OCI-LY1 (cell line): ENCODE data around the gene SORBS2.

ENCODE experiments used
- H2AFZ ChIP-seq: fragments of 200-600 bp; sonication (generic), shearing (Covaris generic); 2 replicates; pipeline ENCODE4 v1.6.0; 2014; ENCODE audit warnings: antibody characterized with exemption, mild to moderate bottlenecking, low read length
- H3F3A ChIP-seq: fragments of 200-600 bp; sonication (generic), shearing (Covaris generic); 2 replicates; pipeline ENCODE4 v1.6.0; 2014; ENCODE audit warnings: mild to moderate bottlenecking, antibody characterized with exemption, low read length, moderate library complexity; ENCODE audit not compliant: insufficient read depth
- H3K27ac ChIP-seq: fragments of 200-600 bp; sonication (generic); 2 replicates; pipeline ENCODE4 v1.5.1; 2014; ENCODE audit warnings: low read length, mixed run types, mild to moderate bottlenecking, low read depth; ENCODE audit not compliant: poor library complexity, severe bottlenecking
- H3K27me3 ChIP-seq: fragments of 200-600 bp; sonication (generic); 2 replicates; pipeline ENCODE4 v1.6.0; 2014; ENCODE audit warnings: antibody characterized with exemption, mild to moderate bottlenecking, low read length, moderate library complexity; ENCODE audit not compliant: insufficient read depth
- H3K36me3 ChIP-seq: fragments of 200-600 bp; sonication (generic); 2 replicates; pipeline ENCODE4 v1.6.1; 2014; ENCODE audit warnings: mild to moderate bottlenecking, antibody characterized with exemption, low read length, moderate library complexity, mixed read lengths; ENCODE audit not compliant: insufficient read depth
- H3K4me1 ChIP-seq: fragments of 200-600 bp; sonication (generic); 2 replicates; pipeline ENCODE4 v1.5.1; 2014; ENCODE audit warnings: mild to moderate bottlenecking, low read length, moderate library complexity; ENCODE audit not compliant: insufficient read depth, severe bottlenecking
- H3K4me2 ChIP-seq: fragments of 200-600 bp; sonication (generic), shearing (Covaris generic); 2 replicates; pipeline ENCODE4 v1.6.1; 2014; ENCODE audit warnings: low read length
- H3K4me3 ChIP-seq: fragments of 200-600 bp; sonication (generic); 2 replicates; pipeline ENCODE4 v1.5.1; 2014; ENCODE audit warnings: low read length, low read depth, mild to moderate bottlenecking, mixed read lengths; ENCODE audit not compliant: poor library complexity, severe bottlenecking
- H3K79me2 ChIP-seq: fragments of 200-600 bp; shearing (Covaris generic); 2 replicates; pipeline ENCODE4 v1.6.1; 2016; ENCODE audit warnings: mixed run types, low read length, mixed read lengths; ENCODE audit not compliant: insufficient read depth
- H3K9ac ChIP-seq: fragments of 200-600 bp; sonication (generic), shearing (Covaris generic); 2 replicates; pipeline ENCODE4 v1.6.1; 2014; ENCODE audit warnings: mild to moderate bottlenecking, low read length, mixed read lengths
- H3K9me2 ChIP-seq: fragments of 200-600 bp; sonication (generic), shearing (Covaris generic); 2 replicates; pipeline ENCODE4 v1.6.1; 2014; ENCODE audit warnings: low read depth, mild to moderate bottlenecking, low read length, mixed read lengths
- H3K9me3 ChIP-seq: fragments of 200-600 bp; shearing (Covaris generic); 2 replicates; pipeline ENCODE4 v1.6.1; 2014; ENCODE audit warnings: low read length, mixed read lengths
- H4K20me1 ChIP-seq: fragments of 200-600 bp; sonication (generic), shearing (Covaris generic); 2 replicates; pipeline ENCODE4 v1.6.0; 2016; ENCODE audit warnings: mild to moderate bottlenecking, low read length; ENCODE audit not compliant: insufficient read depth
- EZH2 ChIP-seq: fragments of 200-600 bp; sonication (generic), shearing (Covaris generic); IDR thresholded peaks from 2 replicates; pipeline ENCODE4 v1.8.0; 2017; ENCODE audit warnings: borderline replicate concordance, mixed run types, mild to moderate bottlenecking, antibody characterized with exemption, low read length, moderate library complexity, mixed read lengths
- TF ChIP-seq, protein P1 (sequence below): fragments of 200-600 bp; sonication (generic), shearing (Covaris generic); IDR thresholded peaks from 2 replicates; pipeline ENCODE4 v1.5.1; 2017; ENCODE audit warnings: mild to moderate bottlenecking, antibody characterized with exemption, low read length, moderate library complexity, mixed read lengths

The SORBS2 gene

GRCh38 chr4:185772391-185773093, 39.5 kb downstream of the SORBS2 start:
- H3K27me3 ChIP-seq, result no peaks in the 10 kb centered on the region
- 0 out of 2 replicates have a peak, but pooled peaks cover 4% of the 10 kb centered on the region for H3K9me3 ChIP-seq
- H3K36me3 ChIP-seq, result peaks cover 50% of the 10 kb centered on the region
- no peaks in the 10 kb centered on the region for H3F3A ChIP-seq
- H3K27ac ChIP-seq, result peak overlapping the region; percentile 81
- H3K4me1 ChIP-seq, result peaks cover 48% of the 10 kb centered on the region
- peak overlapping the region; percentile 75 for H3K4me2 ChIP-seq
- no peaks in the 10 kb centered on the region for H3K79me2 ChIP-seq
- peak overlapping the region; percentile 50 for H3K4me3 ChIP-seq
- no peaks in the 10 kb centered on the region for H4K20me1 ChIP-seq
- H3K9me2 ChIP-seq, result no peaks in the 10 kb centered on the region
- no peak overlapping the region; the same call in 1 of the 2 replicates for H3K9ac ChIP-seq
- TF ChIP-seq EZH2, result no peak
- TF ChIP-seq, protein P1, sequence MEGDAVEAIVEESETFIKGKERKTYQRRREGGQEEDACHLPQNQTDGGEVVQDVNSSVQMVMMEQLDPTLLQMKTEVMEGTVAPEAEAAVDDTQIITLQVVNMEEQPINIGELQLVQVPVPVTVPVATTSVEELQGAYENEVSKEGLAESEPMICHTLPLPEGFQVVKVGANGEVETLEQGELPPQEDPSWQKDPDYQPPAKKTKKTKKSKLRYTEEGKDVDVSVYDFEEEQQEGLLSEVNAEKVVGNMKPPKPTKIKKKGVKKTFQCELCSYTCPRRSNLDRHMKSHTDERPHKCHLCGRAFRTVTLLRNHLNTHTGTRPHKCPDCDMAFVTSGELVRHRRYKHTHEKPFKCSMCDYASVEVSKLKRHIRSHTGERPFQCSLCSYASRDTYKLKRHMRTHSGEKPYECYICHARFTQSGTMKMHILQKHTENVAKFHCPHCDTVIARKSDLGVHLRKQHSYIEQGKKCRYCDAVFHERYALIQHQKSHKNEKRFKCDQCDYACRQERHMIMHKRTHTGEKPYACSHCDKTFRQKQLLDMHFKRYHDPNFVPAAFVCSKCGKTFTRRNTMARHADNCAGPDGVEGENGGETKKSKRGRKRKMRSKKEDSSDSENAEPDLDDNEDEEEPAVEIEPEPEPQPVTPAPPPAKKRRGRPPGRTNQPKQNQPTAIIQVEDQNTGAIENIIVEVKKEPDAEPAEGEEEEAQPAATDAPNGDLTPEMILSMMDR, result no peak
- no peak overlapping the region for H2AFZ ChIP-seq

- H3K9ac ChIP-seq, result no peak overlapping the region
- H3K79me2 ChIP-seq, result no peaks in the 10 kb centered on the region
- H3K4me1 ChIP-seq, result peaks cover 44% of the 10 kb centered on the region
- no peaks in the 10 kb centered on the region for H3F3A ChIP-seq
- H3K9me2 ChIP-seq, result no peaks in the 10 kb centered on the region
- no peak overlapping the region for H3K4me2 ChIP-seq
- no peaks in the 10 kb centered on the region for H3K27me3 ChIP-seq
- H2AFZ ChIP-seq, result no peak overlapping the region
- TF ChIP-seq EZH2, result no peak
- TF ChIP-seq, protein P1, result no peak
- H3K27ac ChIP-seq, result no peak overlapping the region
- H3K4me3 ChIP-seq, result no peak overlapping the region
- 0 out of 2 replicates have a peak, but pooled peaks cover 4% of the 10 kb centered on the region for H3K9me3 ChIP-seq
- H4K20me1 ChIP-seq, result no peaks in the 10 kb centered on the region
- H3K36me3 ChIP-seq, result peaks cover 55% of the 10 kb centered on the region
These were observed 40.1 kb downstream of the SORBS2 start for GRCh38 chr4:185771711-185772390.

DNA sequence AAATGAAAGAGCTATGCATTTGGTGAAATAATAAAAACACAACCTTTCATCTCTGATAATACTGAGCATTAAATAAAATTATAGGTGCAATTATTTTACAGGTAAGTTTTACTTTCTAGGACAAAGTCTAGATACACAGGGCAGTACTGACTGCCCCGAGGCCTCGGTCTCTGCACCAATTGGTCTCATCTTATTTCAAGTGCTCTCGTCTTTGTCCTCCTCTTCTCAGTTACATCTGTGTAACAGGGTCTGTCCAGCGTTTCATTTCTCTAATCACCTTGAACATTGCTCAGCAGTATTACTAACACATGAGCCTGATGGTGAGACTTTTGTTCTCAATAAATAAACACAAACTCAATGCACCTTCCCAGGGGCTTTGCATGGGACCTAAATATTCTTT, 44.5 kb downstream of the SORBS2 start:
- Histone ChIP-seq H3K4me3 (no peak overlapping the region), H3K27ac (no peak overlapping the region), H3K9ac (no peak overlapping the region), H4K20me1 (no peaks in the 10 kb centered on the region), H3K9me3 (0 out of 2 replicates have a peak, but pooled peaks cover 4% of the 10 kb centered on the region), H3K4me2 (no peak overlapping the region), H3K27me3 (no peaks in the 10 kb centered on the region), H3F3A (no peaks in the 10 kb centered on the region), H3K36me3 (peaks cover 57% of the 10 kb centered on the region), H3K79me2 (peaks cover 5% of the 10 kb centered on the region; the same call in 1 of the 2 replicates), H2AFZ (no peak overlapping the region), H3K9me2 (no peaks in the 10 kb centered on the region), H3K4me1 (peaks cover 21% of the 10 kb centered on the region)
- no peak for TF ChIP-seq EZH2
- TF ChIP-seq, protein P1, result no peak
